Suprapubic skin (tissue), 4 donors: ENCODE measurements around the gene PA2G4.

ENCODE experiments used
- POLR2A ChIP-seq, 2 donors: fragments of 450-650 bp; IDR thresholded peaks; one replicate each; pipeline ENCODE4 v1.6.1; 2017; ENCODE audit warnings: antibody characterized with exemption in 2 of 2, mild to moderate bottlenecking in 2 of 2, moderate library complexity in 2 of 2
- POLR2AphosphoS5 ChIP-seq, 3 donors: sonication (generic); formaldehyde crosslinking; IDR thresholded peaks; one replicate each; pipeline ENCODE4 v1.6.1; 2017; ENCODE audit warnings: antibody characterized with exemption in 3 of 3
- TF ChIP-seq, protein P1 (sequence below), 2 donors: fragments of 200-600 bp in 1 of 2; fragments of 450-650 bp in 1 of 2; sonication (generic) in 1 of 2; IDR thresholded peaks; one replicate each; pipeline ENCODE4 v1.5.1; 2016 to 2019; ENCODE audit warnings: antibody characterized with exemption in 2 of 2, mild to moderate bottlenecking in 1 of 2, moderate library complexity in 1 of 2

DNA sequence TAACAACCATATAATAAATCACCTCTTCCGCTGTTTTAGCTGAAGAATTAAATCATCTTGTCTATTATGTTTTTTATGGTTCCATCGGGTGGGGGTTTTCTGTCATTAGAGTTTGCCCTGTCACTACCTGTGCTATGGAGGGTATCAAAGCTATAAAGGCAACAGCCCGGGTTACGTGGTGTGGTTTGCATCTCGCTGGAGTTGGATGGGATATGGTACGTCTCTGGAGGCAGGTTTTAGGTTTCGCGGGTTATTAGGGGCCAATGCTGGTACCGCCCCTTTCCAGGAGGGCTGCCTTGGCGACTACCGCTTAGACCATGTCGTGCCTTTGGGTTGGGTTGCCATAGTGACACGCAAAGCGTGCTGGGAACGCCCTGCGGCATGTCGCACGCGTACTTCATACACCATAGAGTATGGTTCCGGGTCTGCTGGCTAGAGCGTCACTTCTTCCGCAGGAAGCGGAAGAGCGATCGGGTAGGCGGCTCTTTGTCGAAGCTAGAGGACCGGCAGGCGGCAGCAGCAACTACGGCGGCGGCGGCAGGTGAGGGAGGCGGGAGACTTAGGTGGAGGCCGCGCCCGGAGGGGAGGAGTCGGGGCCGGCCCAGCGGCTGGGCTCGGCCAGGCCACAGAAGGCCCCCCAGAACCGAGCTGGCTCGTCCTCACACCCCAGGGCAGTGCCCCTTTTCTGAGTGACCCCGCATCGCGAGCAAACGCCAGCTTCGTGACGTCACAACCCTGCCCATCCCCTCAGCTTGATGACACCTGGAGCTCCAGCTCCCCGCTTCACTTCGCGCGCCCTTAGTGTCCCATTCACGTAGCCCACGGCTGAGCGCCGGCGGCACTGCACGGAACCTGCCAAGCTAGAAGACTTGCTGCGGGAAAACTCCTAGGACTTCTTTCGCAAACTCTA is 13.7 kb downstream of the PA2G4 start, which contains the start of gene ZC3H10:
- TF ChIP-seq, protein P1, sequence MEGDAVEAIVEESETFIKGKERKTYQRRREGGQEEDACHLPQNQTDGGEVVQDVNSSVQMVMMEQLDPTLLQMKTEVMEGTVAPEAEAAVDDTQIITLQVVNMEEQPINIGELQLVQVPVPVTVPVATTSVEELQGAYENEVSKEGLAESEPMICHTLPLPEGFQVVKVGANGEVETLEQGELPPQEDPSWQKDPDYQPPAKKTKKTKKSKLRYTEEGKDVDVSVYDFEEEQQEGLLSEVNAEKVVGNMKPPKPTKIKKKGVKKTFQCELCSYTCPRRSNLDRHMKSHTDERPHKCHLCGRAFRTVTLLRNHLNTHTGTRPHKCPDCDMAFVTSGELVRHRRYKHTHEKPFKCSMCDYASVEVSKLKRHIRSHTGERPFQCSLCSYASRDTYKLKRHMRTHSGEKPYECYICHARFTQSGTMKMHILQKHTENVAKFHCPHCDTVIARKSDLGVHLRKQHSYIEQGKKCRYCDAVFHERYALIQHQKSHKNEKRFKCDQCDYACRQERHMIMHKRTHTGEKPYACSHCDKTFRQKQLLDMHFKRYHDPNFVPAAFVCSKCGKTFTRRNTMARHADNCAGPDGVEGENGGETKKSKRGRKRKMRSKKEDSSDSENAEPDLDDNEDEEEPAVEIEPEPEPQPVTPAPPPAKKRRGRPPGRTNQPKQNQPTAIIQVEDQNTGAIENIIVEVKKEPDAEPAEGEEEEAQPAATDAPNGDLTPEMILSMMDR (IDR thresholded peaks at IDR 0.05) = peak in 1 of 2 donors; percentile 63
- TF ChIP-seq POLR2A (IDR thresholded peaks at IDR 0.05) (peak in 1 of 2 donors; percentile 63), POLR2AphosphoS5 (IDR thresholded peaks at IDR 0.05) (peak; percentile 80 to 99 (median 93))
